ENCODE results near the gene KLHL35. TPM values are rescaled to one million over a fixed set of nuclear protein-coding genes. Genes with fewer than 3 reads are reported as not detected.
A peak's percentile ranks its signal among the peaks of the same experiment; 100 is the strongest.

KLHL35 gene
- total and polyA plus RNA-seq, 2 experiments from 2014 or later, result 0.10 to 0.28 TPM

GRCh38 chr11:75475767-75476650 lies 43.0 kb upstream of the KLHL35 start:
- Histone ChIP-seq H3K36me3 (ENCODE audit: insufficient read depth) (no peaks in the 10 kb centered on the region), H4K20me1 (replicated peaks; ENCODE audit: insufficient read depth) (no peaks in the 10 kb centered on the region), H3K4me3 (no peak overlapping the region), H3K79me2 (replicated peaks; ENCODE audit: insufficient read depth) (no peaks in the 10 kb centered on the region), H3K27me3 (ENCODE audit: insufficient read depth) (no peaks in the 10 kb centered on the region), H3K4me1 (ENCODE audit: insufficient read depth) (peaks cover 5% of the 10 kb centered on the region; the same call in 1 of the 2 replicates), H3K27ac (ENCODE audit: low read depth) (no peak overlapping the region), H3K9me2 (ENCODE audit: insufficient read depth) (no peaks in the 10 kb centered on the region), H3K4me2 (no peak overlapping the region; the same call in 1 of the 2 replicates), H2AFZ (peak overlapping the region; percentile 75), H3F3A (replicated peaks; ENCODE audit: low read depth) (no peaks in the 10 kb centered on the region)
- Mint-ChIP-seq H3K9me3 (no peaks in the 10 kb centered on the region), H3K27me3 (ENCODE audit: insufficient read depth, low read depth, poor library complexity) (peaks cover 10% of the 10 kb centered on the region), H3K4me3 (no peak overlapping the region), H3K4me1 (peaks cover 26% of the 10 kb centered on the region), H3K36me3 (ENCODE audit: low read depth) (no peaks in the 10 kb centered on the region; the same call in 2 of the 3 replicates), H3K27ac (no peak overlapping the region)
- ATAC-seq (peak; percentile 36; the same call in 2 of the 3 replicates), DNase-seq (ENCODE audit: low spot score) (no peak)
- no peak for TF ChIP-seq ZNF331 (CRISPR knock-in tag; IDR thresholded peaks at IDR 0.05; ENCODE audit: low read depth)
- TF ChIP-seq ZNF462 (CRISPR knock-in tag; IDR thresholded peaks at IDR 0.05), result no peak
- TF ChIP-seq EZH2phosphoT487 (IDR thresholded peaks at IDR 0.05; ENCODE audit: unreplicated experiment), result no peak
- no peak for TF ChIP-seq STAT1 (IDR thresholded peaks at IDR 0.05; ENCODE audit: unreplicated experiment)
- no peak for TF ChIP-seq CREB1 (CRISPR knock-in tag; IDR thresholded peaks at IDR 0.05; ENCODE audit: low read depth)
- TF ChIP-seq JUNB (IDR thresholded peaks at IDR 0.05; ENCODE audit: unreplicated experiment), result no peak
- no peak for TF ChIP-seq ETS1 (IDR thresholded peaks at IDR 0.05)
- TF ChIP-seq CTCF (conservative IDR thresholded peaks at IDR 0.05; ENCODE audit: low read depth in 2 of 2), result no peak
- TF ChIP-seq EZH2 (IDR thresholded peaks at IDR 0.05; ENCODE audit: low read depth, unreplicated experiment), result no peak
- no peak for TF ChIP-seq POLR2AphosphoS5 (IDR thresholded peaks at IDR 0.05; ENCODE audit: low read depth)
- no peak for TF ChIP-seq ZNF114 (CRISPR knock-in tag; IDR thresholded peaks at IDR 0.05)

Measured in GM23338 (cell line).